Measurements from ENCODE around the gene CD82. TPM values are rescaled to one million over a fixed set of nuclear protein-coding genes. Genes with fewer than 3 reads are reported as not detected.

The CD82 gene
- total RNA-seq, 1 donor, result 2.6 TPM

DNA sequence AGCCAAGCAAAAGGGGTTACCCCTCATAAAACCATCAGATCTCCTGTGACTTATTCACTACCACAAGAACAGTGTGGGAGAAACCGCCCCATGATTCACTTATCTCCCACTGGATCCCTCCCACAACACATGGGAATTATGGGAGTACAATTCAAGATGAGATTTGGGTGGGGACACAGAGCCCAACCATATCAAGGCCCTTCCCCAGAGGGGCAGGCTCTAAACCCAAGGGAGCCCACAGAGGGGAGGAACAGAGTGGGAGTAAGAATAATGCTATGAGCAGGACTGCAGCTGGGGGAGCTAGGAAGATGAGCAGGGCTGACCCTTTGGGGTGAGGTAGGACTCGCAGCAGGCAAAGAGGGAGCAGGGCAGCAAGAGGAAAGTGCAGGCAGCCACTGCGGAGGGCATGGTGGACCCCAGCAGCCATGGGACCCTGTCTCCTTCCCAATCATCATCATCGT lies 59.3 kb downstream of the CD82 start:
- DNase-seq (ENCODE audit: low read depth), result no peak
- no peak overlapping the region for H3K4me3 ChIP-seq (ENCODE audit: low read depth, low read length)
- TF ChIP-seq, protein P1, sequence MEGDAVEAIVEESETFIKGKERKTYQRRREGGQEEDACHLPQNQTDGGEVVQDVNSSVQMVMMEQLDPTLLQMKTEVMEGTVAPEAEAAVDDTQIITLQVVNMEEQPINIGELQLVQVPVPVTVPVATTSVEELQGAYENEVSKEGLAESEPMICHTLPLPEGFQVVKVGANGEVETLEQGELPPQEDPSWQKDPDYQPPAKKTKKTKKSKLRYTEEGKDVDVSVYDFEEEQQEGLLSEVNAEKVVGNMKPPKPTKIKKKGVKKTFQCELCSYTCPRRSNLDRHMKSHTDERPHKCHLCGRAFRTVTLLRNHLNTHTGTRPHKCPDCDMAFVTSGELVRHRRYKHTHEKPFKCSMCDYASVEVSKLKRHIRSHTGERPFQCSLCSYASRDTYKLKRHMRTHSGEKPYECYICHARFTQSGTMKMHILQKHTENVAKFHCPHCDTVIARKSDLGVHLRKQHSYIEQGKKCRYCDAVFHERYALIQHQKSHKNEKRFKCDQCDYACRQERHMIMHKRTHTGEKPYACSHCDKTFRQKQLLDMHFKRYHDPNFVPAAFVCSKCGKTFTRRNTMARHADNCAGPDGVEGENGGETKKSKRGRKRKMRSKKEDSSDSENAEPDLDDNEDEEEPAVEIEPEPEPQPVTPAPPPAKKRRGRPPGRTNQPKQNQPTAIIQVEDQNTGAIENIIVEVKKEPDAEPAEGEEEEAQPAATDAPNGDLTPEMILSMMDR (IDR thresholded peaks at IDR 0.05; ENCODE audit: insufficient read depth, low read length), result no peak

DNA sequence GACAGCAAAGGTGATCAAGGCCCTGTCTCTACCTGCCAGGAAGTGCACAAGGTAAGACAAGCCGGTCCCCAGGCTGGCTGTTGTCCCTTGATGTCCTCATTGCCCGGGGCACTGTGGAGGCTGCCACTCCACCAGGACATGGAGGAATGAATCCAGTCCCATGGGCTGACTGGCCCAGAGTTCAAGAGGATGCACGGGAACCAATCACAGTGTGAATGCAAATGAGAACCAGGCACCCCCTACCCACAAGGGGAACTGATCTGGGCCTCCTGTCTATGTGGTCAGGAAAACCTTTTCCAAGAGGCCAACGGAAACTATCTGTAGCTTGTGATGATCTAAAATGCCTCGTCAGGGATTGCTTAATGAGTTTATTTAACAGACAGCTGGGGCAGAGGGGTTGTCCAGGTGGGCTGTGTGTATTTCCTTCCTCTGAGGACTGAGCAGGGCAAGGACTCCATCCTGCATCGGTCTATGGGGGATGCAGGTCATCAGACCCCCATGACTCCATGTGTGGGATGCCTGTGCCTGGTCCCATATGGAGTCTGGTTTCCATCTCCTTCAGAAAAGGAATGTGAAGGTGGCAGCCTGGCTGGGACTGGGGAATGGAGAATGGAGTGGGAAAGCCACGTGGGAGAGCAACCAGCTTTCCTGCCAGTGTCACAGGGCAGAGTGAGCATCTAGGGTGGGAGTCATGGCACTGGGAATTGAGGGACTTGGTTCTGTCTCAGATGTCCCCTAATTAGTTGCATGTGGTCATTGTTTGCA lies 60.5 kb downstream of the CD82 start:
- no peak overlapping the region for H3K4me3 ChIP-seq (ENCODE audit: low read depth, low read length)
- TF ChIP-seq, protein P1 (IDR thresholded peaks at IDR 0.05; ENCODE audit: insufficient read depth, low read length), result no peak
- DNase-seq (ENCODE audit: low read depth), result no peak

DNA sequence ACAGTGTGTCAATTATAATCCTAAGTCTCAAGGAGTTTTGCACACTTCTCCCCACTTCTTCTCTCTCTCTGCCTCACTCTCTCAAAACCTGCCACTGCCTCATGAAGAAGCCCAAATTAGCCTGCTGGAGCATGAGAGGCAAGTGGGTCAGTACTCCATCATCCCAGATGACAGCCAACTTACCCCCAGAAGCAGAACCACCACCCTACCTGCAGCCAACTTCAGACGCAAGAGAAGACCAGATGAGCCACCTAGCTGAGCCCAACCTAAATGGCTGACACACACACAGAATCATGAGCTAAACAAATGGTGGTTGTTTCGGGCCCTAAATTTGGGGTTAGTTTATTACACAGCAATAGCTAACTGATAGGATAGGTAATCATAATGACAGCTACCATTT lies 61.2 kb downstream of the CD82 start:
- DNase-seq (ENCODE audit: low read depth), result no peak

DNA sequence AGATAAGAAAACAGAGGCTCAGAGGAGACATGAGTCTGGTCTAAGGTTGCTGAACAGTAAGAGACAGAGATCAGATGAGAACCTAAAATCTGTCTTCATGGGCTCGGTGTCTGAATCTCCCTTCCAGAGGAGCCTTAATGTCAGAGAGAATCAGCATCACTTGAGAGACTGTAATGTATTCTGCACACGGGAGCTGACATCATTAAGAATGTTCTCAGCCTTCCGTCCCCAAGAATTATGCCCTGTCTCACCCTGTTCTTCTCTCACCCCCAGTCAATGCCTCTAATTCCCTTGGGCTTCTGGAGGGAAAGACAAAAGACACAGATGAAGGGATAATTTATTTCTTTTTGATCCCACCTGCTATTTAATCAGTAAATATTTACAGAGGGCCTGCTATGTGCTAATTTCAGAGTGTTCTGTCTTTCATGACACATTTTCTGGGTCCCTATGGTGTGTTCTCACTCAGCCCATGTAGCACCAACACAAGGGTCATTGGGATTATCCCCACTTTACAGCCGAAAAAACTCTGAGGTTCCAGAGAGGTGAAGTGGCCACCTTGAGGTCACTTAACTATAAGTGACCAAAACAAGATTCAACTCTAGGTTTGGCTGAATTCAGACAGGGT lies 61.8 kb downstream of the CD82 start:
- no peak for DNase-seq (ENCODE audit: low read depth)
- H3K4me3 ChIP-seq (ENCODE audit: low read depth, low read length), result no peak overlapping the region
- TF ChIP-seq, protein P1 (IDR thresholded peaks at IDR 0.05; ENCODE audit: insufficient read depth, low read length), result no peak

More for the DNA sequence above, 61.2 kb downstream of the CD82 start:
- TF ChIP-seq, protein P1 (IDR thresholded peaks at IDR 0.05; ENCODE audit: insufficient read depth, low read length), result no peak
- no peak overlapping the region for H3K4me3 ChIP-seq (ENCODE audit: low read depth, low read length)

DNA sequence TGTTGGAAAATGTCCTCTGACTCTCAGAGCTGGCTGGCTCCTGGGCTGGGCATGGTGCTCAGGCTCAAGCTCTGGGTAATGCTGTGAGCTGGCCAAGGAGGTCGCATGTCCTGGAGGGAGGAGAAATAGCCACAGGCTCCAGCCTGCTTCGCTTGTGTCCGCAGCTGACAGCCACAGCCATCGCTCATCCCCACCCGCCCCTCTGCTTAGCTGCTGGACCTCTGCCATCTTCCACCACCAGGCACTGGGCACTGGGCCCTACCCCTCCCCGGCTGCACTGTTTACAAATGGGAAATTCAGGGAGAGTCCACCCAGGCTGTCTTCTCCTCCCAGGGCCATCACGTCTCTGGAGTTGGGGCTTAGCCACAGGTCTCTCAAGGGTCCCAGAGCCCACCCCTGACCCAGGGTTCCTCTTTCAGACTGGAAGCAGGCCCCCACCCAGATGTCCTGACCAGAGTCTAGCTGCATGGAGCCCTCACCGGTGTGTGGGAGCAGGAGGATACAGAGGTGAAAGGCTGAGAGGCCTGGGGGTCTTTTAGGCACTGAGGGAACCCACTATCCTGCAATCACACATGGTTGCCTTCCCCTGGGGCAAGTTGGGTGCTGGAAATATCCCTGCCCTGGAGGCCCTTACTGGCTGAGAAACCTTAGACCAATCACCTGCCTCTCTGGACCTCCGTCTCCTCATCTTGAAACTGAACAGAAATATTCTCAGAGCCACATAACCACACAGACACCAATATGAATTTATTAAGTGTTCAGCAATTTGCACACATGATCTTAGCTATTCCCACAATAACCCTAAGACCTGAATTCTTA lies 62.7 kb downstream of the CD82 start:
- DNase-seq (ENCODE audit: low read depth), result peak; percentile 34
- TF ChIP-seq, protein P1 (IDR thresholded peaks at IDR 0.05; ENCODE audit: insufficient read depth, low read length), result no peak
- no peak overlapping the region for H3K4me3 ChIP-seq (ENCODE audit: low read depth, low read length)

DNA sequence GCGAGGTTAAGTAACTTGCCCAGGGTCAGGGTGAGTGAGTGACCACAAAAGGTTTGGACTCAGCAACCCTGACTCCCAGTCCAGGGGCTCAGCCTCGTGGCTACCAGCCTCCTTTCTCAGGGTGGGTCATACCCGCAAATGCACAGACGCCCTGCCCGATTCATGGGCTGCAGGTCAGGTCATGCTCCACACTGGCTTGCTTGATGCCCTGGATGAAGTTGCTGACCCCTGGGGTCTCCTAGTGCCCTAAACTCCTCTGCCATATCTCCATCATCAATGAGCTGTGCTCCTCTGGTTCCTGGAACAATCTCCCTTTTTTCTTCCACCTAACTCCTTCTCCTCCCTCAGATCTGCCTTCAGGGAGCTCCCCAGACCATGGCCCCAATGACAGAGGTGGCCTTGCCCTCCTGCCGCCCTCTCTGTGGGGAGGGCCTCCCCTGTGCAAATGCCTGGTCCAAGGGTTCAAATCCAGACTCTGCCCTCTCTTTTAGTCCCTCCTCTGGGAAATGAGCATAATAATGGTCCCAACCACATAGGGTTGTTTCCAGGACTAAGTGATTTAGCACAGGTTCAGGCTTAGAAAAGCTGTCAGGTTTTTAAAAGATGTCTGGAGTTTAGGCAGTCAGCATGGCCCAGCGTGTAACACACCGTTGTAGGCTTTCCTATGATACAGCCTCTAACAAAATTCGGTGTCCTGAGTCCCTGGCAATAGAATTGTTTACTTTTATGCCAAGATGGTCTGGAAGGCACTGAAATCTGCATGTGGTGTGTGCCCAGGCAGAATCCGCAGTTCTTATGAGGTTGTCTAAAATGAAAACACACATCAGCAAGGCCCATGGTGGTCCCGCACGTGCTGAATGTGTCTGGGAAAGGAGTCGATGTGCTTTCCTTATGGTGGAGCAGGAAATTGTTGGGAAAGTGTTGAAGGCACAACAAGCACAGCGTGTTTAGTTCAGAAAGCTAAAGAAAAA lies 63.6 kb downstream of the CD82 start:
- no peak for DNase-seq (ENCODE audit: low read depth)
- TF ChIP-seq, protein P1 (IDR thresholded peaks at IDR 0.05; ENCODE audit: insufficient read depth, low read length), result no peak

More for the DNA sequence above, 63.6 kb downstream of the CD82 start:
- H3K4me3 ChIP-seq (ENCODE audit: low read depth, low read length), result no peak overlapping the region
